GM12865 (cell line): Measurements from ENCODE around the gene RNF187.

ENCODE experiments used
- DNase-seq: peaks from one replicate; pipeline ENCODE4 v3.0.0; 2010; ENCODE audit warnings: low read depth
- H3K4me3 ChIP-seq: 2 replicates; pipeline ENCODE4 v1.5.1; 2011; ENCODE audit warnings: mild to moderate bottlenecking, low read depth, low read length, control low read depth
- CTCF ChIP-seq: IDR thresholded peaks from 2 replicates; pipeline ENCODE4 v1.5.1; 2011; ENCODE audit warnings: low read length, control low read depth, low read depth, inconsistent platforms; ENCODE audit not compliant: insufficient read depth; ENCODE audit errors: missing control alignments

Gene RNF187

GRCh38 chr1:228453614-228454013 is 33.6 kb upstream of the RNF187 start:
- no peak for DNase-seq
- no peak overlapping the region for H3K4me3 ChIP-seq
- TF ChIP-seq CTCF = no peak

- TF ChIP-seq CTCF = no peak
- DNase-seq = no peak
- no peak overlapping the region for H3K4me3 ChIP-seq
Observed at GRCh38 chr1:228454238-228454637, 32.9 kb upstream of the RNF187 start.

- no peak for TF ChIP-seq CTCF
- no peak overlapping the region for H3K4me3 ChIP-seq
- DNase-seq = no peak
Observed at GRCh38 chr1:228455715-228456114, 31.5 kb upstream of the RNF187 start.

GRCh38 chr1:228456252-228457016 is 30.7 kb upstream of the RNF187 start:
- TF ChIP-seq CTCF = no peak
- no peak for DNase-seq

GRCh38 chr1:228457017-228457395 is 30.2 kb upstream of the RNF187 start:
- no peak for DNase-seq
- no peak for TF ChIP-seq CTCF
- H3K4me3 ChIP-seq = peak overlapping the region; percentile 80

More at GRCh38 chr1:228456252-228457016, 30.7 kb upstream of the RNF187 start:
- H3K4me3 ChIP-seq = peak overlapping the region; percentile 80

- TF ChIP-seq CTCF = peak; percentile 13
- H3K4me3 ChIP-seq = peak overlapping the region; percentile 80
- DNase-seq = peak; percentile 97
Observed at GRCh38 chr1:228457396-228458176, 29.6 kb upstream of the RNF187 start.
